Measurements from ENCODE around the gene PCDH15. TPM values are rescaled to one million over a fixed set of nuclear protein-coding genes. Genes with fewer than 3 reads are reported as not detected.

The PCDH15 gene
- total and polyA plus RNA-seq, 2 experiments from 2014 or later, result 0.29 to 0.66 TPM

DNA sequence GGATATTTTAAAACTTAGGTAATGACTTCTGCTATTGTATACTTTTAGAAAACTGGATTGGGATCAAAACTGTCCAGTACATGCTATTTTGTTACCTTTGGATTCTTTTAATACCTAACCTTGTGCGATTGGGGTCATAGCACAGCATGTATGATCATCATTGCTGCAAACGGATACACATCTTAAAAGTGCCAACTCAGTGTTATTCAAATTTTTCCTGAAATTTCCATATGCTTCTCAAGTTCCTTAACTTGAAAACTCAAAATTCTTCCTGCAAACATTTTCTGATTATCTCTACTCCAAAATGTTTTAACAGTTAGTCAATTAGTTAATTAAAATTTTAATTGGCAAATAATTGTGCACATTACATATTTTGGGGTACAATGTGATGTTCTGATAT, 147.5 kb downstream of the PCDH15 start:
- no peak overlapping the region for H2AFZ ChIP-seq
- DNase-seq (ENCODE audit: low spot score) (no peak), ATAC-seq (no peak)
- no peak overlapping the region for H3K27ac ChIP-seq (ENCODE audit: low read depth)
- Mint-ChIP-seq H3K27ac (no peak overlapping the region), H3K4me1 (peaks cover 2% of the 10 kb centered on the region; the same call in 1 of the 3 replicates), H3K36me3 (ENCODE audit: low read depth) (no peaks in the 10 kb centered on the region), H3K9me3 (no peaks in the 10 kb centered on the region; the same call in 2 of the 3 replicates), H3K4me3 (no peak overlapping the region), H3K27me3 (ENCODE audit: insufficient read depth, low read depth, poor library complexity) (peaks cover 5% of the 10 kb centered on the region)
- no peaks in the 10 kb centered on the region for H3K36me3 ChIP-seq (ENCODE audit: insufficient read depth)
- H4K20me1 ChIP-seq (replicated peaks; ENCODE audit: insufficient read depth), result no peaks in the 10 kb centered on the region
- no peak overlapping the region for H3K4me2 ChIP-seq
- no peaks in the 10 kb centered on the region for H3K27me3 ChIP-seq (ENCODE audit: insufficient read depth)
- H3K4me1 ChIP-seq (ENCODE audit: insufficient read depth), result no peaks in the 10 kb centered on the region
- peaks cover 7% of the 10 kb centered on the region for H3K9me2 ChIP-seq (ENCODE audit: insufficient read depth)
- no peak overlapping the region for H3K4me3 ChIP-seq
- no peaks in the 10 kb centered on the region for H3F3A ChIP-seq (replicated peaks; ENCODE audit: low read depth)
- TF ChIP-seq, protein P1, sequence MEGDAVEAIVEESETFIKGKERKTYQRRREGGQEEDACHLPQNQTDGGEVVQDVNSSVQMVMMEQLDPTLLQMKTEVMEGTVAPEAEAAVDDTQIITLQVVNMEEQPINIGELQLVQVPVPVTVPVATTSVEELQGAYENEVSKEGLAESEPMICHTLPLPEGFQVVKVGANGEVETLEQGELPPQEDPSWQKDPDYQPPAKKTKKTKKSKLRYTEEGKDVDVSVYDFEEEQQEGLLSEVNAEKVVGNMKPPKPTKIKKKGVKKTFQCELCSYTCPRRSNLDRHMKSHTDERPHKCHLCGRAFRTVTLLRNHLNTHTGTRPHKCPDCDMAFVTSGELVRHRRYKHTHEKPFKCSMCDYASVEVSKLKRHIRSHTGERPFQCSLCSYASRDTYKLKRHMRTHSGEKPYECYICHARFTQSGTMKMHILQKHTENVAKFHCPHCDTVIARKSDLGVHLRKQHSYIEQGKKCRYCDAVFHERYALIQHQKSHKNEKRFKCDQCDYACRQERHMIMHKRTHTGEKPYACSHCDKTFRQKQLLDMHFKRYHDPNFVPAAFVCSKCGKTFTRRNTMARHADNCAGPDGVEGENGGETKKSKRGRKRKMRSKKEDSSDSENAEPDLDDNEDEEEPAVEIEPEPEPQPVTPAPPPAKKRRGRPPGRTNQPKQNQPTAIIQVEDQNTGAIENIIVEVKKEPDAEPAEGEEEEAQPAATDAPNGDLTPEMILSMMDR (conservative IDR thresholded peaks at IDR 0.05; ENCODE audit: low read depth in 2 of 2), result no peak
- TF ChIP-seq ZNF114 (CRISPR knock-in tag; IDR thresholded peaks at IDR 0.05) (no peak), POLR2AphosphoS5 (IDR thresholded peaks at IDR 0.05; ENCODE audit: low read depth) (no peak), ZNF331 (CRISPR knock-in tag; IDR thresholded peaks at IDR 0.05; ENCODE audit: low read depth) (no peak), EZH2phosphoT487 (IDR thresholded peaks at IDR 0.05; ENCODE audit: unreplicated experiment) (no peak), CREB1 (CRISPR knock-in tag; IDR thresholded peaks at IDR 0.05; ENCODE audit: low read depth) (no peak), ZNF462 (CRISPR knock-in tag; IDR thresholded peaks at IDR 0.05) (no peak), EZH2 (IDR thresholded peaks at IDR 0.05; ENCODE audit: low read depth, unreplicated experiment) (no peak), JUNB (IDR thresholded peaks at IDR 0.05; ENCODE audit: unreplicated experiment) (no peak), NANOG (IDR thresholded peaks at IDR 0.05; ENCODE audit: borderline replicate concordance) (no peak), STAT1 (IDR thresholded peaks at IDR 0.05; ENCODE audit: unreplicated experiment) (no peak)
- TF ChIP-seq, protein P2, sequence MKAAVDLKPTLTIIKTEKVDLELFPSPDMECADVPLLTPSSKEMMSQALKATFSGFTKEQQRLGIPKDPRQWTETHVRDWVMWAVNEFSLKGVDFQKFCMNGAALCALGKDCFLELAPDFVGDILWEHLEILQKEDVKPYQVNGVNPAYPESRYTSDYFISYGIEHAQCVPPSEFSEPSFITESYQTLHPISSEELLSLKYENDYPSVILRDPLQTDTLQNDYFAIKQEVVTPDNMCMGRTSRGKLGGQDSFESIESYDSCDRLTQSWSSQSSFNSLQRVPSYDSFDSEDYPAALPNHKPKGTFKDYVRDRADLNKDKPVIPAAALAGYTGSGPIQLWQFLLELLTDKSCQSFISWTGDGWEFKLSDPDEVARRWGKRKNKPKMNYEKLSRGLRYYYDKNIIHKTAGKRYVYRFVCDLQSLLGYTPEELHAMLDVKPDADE (IDR thresholded peaks at IDR 0.05), result no peak
- TF ChIP-seq, protein P3, sequence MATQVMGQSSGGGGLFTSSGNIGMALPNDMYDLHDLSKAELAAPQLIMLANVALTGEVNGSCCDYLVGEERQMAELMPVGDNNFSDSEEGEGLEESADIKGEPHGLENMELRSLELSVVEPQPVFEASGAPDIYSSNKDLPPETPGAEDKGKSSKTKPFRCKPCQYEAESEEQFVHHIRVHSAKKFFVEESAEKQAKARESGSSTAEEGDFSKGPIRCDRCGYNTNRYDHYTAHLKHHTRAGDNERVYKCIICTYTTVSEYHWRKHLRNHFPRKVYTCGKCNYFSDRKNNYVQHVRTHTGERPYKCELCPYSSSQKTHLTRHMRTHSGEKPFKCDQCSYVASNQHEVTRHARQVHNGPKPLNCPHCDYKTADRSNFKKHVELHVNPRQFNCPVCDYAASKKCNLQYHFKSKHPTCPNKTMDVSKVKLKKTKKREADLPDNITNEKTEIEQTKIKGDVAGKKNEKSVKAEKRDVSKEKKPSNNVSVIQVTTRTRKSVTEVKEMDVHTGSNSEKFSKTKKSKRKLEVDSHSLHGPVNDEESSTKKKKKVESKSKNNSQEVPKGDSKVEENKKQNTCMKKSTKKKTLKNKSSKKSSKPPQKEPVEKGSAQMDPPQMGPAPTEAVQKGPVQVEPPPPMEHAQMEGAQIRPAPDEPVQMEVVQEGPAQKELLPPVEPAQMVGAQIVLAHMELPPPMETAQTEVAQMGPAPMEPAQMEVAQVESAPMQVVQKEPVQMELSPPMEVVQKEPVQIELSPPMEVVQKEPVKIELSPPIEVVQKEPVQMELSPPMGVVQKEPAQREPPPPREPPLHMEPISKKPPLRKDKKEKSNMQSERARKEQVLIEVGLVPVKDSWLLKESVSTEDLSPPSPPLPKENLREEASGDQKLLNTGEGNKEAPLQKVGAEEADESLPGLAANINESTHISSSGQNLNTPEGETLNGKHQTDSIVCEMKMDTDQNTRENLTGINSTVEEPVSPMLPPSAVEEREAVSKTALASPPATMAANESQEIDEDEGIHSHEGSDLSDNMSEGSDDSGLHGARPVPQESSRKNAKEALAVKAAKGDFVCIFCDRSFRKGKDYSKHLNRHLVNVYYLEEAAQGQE (IDR thresholded peaks at IDR 0.05; ENCODE audit: unreplicated experiment), result no peak
- no peaks in the 10 kb centered on the region for H3K79me2 ChIP-seq (replicated peaks; ENCODE audit: insufficient read depth)
